ENCODE data around the gene SLAMF1. TPM values are rescaled to one million over a fixed set of nuclear protein-coding genes. Genes with fewer than 3 reads are reported as not detected.
"Not testable (repeated sequence)": the region's sequence is repeated elsewhere in the genome, so short reads cannot be mapped to it uniquely, and the experiment has no call there.

Gene SLAMF1
- polyA plus RNA-seq (2013, experiment 1 of 2; ENCODE audit: insufficient read length): not detected
- not detected for polyA plus RNA-seq (2013, experiment 2 of 2; ENCODE audit: insufficient read length)

GRCh38 chr1:160646711-160647328 lies at the start of gene SLAMF1:
TSS of gene SLAMF1 (minus strand) at chr1:160647044. CDS start at chr1:160646945, 99 bp downstream.
- no peak for DNase-seq

GRCh38 chr1:160692390-160692789 lies 45.5 kb upstream of the SLAMF1 start:
- not testable (repeated sequence) for DNase-seq

DNA sequence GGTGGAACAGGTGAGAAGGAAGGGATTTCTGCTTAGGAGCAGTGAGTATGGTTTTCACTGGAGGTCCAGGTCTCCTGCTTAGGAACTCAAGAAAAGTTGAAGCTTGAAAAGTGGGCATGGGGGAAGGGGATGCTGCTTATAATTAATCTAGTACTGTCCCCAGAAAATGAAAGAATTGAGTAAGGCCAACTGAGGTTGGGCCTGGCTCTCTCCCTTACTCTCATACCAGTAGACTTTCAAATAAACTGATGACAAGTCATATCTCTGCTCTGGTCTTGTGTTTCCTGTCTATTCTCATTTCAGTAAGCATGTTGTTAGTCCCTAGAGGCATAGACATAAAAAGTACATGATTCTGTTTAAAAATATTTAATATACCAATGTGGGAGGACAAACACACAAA lies 38.4 kb upstream of the SLAMF1 start:
- DNase-seq: no peak

- DNase-seq: no peak
Measured at GRCh38 chr1:160682983-160683865, 36.4 kb upstream of the SLAMF1 start.

DNA sequence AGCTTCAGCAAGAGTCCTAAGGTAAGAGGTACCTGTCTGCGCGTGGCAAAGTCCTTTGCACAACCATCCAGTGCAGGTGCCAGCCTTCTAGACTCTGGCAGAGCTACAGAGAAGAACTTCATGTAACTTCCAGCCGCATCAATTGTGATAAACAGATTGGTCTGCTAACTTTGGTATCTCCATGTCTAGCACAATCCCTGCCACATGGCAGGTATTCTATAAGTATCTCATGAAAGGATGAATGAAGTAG lies 35.0 kb upstream of the SLAMF1 start:
- DNase-seq: no peak

DNA sequence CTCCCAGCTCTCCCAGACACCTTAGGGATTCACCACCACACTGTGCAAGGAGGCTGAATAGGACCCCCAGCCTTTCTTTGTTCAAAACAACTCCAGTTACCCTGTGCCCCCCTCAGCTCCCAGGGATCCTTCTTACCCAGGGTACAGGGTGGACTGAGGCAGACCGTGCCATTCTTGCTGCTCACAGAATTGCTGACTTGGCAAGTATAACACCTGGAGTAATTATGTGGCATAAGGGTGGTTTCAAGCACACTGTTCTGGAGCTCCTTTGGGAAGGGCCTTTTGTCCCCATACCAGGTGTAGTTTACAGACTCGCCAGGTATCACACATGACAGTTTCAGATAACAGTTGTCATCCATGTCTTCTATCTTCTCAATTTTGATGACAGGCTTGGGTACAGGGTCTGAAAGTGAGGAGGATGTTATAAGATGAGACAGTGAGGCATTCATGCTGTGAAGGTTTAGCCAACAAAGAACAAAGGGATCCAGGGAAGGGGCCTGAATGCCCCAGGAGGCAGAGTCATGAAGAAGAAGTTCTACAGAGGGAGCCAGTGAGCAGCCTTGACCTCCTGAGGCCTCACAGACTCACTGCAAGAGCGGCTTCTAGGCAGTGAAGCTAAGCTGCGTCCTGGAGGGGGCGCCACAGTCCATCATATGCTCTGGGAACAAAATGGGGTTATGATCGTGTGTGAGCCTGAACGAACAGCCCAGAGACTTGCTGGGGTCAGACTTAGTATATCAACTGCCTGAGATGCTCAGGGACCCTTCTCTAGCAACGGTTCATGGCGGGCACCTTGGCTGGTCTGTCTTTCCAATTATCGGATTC lies 34.4 kb upstream of the SLAMF1 start:
- DNase-seq: peak; percentile 36

- no peak for DNase-seq
Measured at GRCh38 chr1:160680399-160680798, 33.6 kb upstream of the SLAMF1 start.

DNA sequence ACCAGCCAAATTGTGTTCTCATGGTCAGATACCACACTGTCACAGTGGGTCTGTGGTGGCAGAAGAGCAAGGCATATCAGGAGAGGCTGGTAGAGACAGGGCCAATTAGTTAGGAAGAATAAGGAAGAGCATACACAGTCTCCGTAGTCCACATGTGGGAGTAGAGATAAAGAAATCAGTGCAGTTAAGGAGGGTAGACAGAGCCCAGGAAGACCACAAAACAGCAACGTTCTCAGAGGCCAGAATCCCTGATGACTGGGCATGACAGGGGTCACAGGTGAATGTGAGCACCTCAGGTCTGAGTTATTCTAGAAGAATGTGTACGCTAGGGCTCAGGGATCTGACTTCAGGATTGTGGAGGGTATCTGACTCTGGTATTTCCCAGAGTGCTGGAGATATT lies 33.0 kb upstream of the SLAMF1 start:
- DNase-seq: no peak

DNA sequence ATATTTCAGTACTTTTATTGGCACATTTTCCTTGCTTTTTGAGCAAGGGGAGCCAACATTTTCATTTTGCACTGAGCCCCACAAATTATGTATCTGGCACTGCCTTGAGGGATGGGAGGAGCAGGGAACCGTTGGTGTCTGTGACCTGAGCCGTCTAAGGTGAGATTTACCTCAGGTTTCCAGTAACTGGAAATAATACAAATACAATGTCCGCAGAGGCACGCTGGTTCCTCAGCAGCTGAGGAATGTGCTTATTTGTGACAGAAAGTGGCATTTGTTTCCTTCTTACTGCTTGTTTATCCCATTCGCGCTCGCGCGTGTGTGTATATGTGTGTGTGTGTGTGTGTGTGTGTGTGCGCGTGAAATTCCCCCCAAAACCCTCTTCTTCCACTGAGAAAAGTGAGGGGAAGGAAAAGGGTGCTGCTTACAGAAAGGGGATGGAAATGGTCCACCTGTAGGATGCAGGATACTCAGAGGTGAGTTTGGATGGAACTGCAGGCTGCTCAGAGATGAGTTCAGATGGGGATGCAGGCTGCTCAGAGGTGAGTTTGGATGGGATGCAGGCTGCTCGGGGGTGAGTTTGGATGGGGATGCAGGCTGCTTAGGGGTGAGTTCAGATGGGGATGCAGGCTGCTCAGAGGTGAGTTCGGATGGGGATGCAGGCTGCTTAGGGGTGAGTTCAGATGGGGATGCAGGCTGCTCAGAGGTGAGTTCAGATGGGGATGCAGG lies 30.2 kb upstream of the SLAMF1 start:
- DNase-seq: no peak

DNA sequence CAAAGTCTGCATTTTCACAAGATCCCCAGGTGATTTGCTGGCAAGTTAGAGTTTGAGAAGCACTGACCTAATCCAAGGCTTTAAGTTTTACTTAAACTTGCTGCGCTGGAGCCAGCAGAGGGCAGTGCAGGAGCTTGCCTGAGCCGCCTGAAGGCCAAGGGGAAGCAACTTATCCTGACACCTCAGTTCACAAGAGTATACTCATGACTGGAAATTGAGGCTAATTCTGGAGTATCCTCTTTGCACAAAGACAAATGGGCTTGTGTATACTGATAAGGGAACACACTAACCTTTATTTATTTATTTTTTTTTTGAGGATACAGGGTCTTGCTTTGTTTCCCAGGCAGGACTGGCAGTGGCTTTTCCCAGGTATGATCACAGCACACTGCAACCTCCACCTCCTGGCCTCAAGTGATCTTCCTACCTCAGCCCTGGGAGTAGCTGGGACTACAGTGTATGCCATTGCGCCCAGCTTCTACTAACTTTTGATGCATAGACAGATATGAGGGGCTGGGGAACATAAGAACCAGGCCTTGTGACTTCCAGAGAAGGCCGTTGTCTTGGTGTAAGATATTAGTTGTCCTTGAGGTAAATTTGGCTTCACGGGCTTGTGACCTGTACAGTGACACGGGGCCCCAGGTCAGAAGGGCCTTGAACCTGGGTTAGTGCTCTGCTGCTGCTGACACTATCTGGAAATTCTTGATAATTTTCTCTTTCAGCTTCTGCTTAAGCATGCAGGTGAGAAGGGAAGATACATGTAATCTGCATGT lies 29.0 kb upstream of the SLAMF1 start:
- peak; percentile 46 for DNase-seq

DNA sequence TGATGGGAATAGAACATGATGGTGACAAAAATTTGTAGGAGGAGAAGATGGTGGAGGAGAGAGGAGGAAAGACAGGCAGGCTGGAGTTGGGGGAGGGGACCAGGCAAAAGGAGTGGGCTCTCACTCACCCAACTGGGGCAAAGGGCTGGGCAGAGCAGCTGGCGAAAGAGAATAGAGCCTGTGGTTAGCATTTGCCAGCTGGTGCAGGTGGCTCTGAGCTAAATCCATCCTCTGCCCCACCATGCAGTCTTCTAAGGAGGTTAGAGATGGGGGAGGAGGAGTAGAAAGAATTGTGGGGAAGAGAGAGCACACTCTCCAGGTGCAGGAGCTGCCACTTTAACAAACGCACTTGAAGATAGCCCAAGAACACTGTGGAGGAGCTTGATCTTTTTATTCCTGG lies 27.6 kb upstream of the SLAMF1 start:
- DNase-seq: no peak

DNA sequence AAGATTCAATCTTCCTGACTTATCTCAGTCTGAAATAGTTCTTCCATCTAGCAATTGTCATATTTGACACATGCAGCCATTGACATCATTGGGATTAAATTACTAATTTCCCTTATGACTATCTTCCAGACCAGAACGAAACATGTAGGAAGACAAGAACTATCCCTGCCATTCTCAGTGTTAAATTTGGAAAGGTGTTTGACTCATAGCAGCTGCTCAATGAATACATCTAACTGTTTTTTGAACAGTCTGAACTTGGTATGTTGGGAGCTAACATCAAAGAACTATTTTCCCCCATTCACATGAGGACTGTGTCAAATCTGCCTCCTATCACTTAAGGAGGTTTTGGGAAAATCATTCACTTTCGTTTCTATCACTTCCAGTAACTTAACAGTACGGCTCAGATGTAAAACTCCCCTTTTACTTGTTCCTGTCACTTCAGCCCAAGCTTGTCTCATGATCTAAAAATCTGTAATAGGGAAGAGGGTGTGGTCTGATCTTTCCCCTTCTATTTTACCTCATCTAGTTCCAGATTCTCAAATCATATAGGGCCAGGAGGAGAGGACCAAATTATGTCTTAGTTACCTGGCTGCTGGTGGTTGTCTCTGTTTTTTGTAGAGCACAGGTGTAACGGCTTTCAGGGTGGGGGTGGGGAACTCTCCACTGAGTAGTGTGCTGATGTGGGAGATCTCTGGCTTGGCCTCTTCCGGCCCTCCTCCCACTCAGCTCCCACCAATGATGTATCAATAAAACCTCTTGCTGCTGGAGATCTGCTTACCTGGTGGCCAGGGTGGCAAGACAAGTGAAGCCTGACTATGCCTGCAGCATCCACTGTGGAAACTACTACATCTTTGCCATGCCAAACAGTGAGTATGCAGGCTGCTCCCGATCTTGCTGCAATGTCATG lies 26.2 kb upstream of the SLAMF1 start:
- DNase-seq: no peak

DNA sequence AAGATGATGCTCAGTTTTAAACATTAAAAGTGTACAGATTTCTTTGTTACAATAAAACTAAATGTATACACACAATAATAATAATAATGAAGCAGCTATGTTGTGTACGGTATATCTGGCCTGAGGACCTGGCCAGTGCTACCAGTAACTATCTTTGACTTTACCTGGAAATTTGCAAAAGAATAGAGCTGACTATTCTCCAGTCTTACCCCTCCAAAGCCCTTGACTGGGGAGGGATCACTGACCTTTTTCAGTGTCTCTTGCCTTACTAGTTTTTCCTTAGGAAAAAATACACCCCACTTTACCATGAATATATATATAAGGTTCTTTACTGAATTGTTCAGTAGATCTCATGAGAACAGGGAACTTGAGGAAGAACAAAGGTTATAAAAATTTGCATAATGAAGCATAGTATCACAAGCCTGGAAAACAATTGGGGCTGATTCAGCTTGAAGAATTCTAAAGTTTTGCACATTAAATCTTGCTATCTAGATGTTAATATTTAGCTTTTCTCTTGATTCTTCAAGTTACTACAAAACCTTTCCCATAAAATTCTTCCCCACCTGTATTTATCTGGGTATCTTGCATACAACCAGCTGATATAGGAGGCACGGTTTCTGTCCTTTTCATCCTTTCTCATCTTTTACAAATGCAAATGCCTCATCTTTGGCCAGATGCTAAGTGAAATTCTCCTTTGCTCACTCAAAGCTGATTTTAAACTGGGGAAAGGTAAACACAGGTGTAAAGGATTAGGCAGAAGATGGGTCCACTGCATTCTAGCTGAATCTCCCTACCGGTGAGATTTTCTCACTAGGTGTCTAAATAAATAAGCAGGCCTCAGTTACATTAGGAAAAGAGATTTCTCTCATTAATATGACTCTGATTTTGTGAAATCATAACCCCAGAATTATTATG lies 25.0 kb upstream of the SLAMF1 start:
- DNase-seq: no peak

DNA sequence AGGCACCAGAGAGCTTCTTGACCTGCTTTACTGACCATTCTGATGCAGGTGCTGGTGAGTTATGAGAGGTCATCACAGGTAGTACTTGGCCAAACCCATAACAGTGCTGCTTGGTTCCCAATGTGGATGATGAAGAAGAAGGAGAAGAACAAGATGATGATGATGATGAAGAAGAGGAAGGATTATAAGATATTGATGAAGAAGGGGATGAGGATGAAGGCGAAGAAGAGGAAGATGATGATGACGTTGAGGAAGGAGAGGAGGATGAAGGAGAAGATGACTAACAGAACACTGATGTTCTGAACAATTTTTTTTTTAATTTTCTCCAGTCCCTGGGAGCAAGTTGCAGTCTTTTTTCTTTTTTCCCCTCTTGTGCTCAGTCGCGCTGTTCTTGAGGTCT lies 23.9 kb upstream of the SLAMF1 start:
- DNase-seq: no peak

DNA sequence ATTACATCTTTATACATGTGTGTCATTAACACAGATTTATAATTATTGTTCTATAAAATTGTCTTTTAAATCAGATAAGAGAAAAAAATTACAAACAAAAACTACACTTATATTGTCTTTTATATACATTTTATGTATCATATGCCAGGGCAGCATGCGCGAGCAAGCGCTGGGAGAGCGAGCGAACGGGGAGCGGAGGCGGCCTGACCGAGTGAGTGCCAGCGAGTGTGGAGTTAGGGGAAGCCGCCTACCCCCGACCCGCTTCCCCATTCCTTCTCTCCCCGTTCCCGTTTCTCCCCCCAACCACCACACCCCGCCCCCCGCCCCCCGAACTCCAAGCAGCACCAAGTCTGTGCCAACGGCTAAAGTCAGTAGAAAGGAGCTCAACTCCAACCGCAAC lies 23.0 kb upstream of the SLAMF1 start:
- DNase-seq: no peak

DNA sequence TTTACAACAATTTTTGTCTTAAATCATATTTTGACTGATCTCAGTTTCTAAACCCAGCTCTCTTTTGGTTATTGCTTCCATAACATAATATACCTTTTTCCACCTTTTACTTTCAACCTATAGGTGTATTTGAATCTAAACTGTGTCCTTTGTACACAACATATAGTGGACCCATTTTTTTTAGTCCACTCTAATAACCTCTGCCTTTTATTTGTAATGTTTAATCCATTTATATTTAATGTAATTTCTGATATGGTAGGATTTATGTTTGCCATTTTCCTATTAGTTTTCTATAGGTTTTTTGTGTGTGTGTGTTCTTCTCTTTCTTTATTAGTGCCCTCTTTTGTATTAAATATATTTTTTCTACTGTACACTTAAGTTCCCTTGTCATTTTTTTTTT lies 22.4 kb upstream of the SLAMF1 start:
- no peak for DNase-seq

- DNase-seq: no peak
Measured at GRCh38 chr1:160667896-160668295, 21.1 kb upstream of the SLAMF1 start.

DNA sequence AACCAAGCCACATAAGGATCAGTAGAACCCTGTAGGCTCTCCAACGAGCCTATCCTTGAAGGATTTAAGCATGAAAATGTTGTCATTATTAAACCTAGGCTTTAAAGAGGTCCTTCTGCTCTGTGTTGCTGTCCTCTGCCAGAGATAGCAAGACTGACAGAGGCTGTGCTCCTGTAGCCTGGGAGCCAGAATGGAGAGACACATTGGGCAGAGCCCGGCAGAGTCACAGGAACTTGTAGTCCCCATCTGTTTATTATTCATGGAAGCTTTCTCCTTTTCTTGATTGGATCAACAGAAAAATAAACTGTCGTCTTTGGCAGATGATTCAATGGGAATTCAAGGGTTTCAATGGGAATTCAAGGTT lies 19.2 kb upstream of the SLAMF1 start:
- no peak for DNase-seq

DNA sequence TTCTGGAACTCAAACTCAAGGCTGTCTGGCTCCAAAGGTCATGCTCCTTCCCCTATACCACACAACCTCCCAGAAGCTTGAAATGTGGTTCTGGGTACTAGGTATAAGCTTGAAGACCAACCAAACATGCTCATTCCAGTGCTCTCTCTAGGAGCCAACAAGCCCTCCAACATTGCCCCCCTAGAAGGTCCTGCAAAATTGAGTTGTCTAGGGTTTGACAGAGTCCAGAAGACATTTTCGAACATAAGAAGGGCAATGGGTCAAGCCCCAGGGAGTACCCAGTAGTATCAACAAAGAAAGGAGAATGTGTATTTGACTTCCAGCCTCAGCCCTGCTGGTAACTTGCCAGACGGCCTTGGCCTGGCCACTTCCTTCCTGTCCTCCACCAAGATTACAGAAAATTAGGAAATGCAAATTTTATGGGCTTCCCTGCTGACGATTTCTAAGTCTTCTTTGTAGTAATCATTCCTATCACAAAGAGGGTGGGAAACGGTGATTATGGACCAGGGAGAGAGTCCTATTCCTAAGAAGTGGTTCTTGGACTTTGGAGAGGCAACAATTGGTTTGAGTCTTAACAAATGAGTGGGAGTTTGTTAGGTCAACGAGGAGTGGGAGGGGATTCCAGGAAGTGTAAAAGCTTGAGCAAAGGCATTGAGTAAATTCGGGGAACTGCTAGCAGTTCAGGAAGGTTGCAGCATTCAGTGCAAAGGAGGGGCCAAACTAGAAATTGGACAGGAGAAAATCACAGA lies 18.7 kb upstream of the SLAMF1 start:
- no peak for DNase-seq

Data from fibroblast of skin of back (primary cell).